ENCODE results near the gene TRAM2.
A peak's percentile ranks its signal among the peaks of the same experiment; 100 is the strongest.

The TRAM2 gene

DNA sequence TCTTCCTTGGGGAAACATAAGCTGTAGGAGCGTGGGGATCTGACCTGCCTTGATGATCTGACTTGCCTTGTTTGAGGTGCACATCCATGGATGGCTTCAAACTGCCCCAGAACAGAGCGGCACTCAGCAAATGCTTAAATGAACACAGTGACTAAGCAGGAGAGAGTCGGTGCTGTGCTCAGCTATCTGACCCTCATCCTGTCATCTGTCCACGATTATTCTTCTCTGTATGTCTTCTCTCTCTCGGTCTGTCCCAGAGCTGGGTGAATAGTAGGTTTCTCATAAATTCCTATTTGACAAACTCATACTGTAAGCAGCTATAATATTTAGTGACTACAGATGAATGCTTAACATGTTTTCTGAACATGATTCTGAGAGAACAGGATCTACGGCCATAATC, 37.3 kb downstream of the TRAM2 start:
- Histone ChIP-seq H3K18ac (ENCODE audit: low read length) (no peak overlapping the region), H2BK5ac (ENCODE audit: low read length) (no peak overlapping the region), H4K91ac (ENCODE audit: low read depth, low read length, poor library complexity) (no peak overlapping the region), H2BK12ac (ENCODE audit: low read length) (no peak overlapping the region), H3K27me3 (ENCODE audit: control insufficient read depth in 3 of 3, insufficient read depth in 3 of 3, low read depth in 1 of 3, low read length in 3 of 3) (no peaks in the 10 kb centered on the region), H3K4me3 (ENCODE audit: low read length in 2 of 2) (no peak overlapping the region), H3K4me2 (ENCODE audit: insufficient read depth, low read length, poor library complexity, severe bottlenecking) (no peak overlapping the region), H2AFZ (ENCODE audit: low read length) (no peak overlapping the region), H4K8ac (ENCODE audit: low read depth, low read length) (no peak overlapping the region), H3K9me3 (replicated peaks in 1 of 2; ENCODE audit: control insufficient read depth in 2 of 2, insufficient read depth in 1 of 2, low read depth in 1 of 2, low read length in 2 of 2) (no peaks in the 10 kb centered on the region), H3K36me3 (replicated peaks in 1 of 2; ENCODE audit: control insufficient read depth in 2 of 2, insufficient read depth in 2 of 2, low read length in 2 of 2) (peaks cover 6% of the 10 kb centered on the region in 2 donors), H3K79me1 (ENCODE audit: low read depth, low read length) (peaks cover 2% of the 10 kb centered on the region), H3K27ac (replicated peaks; ENCODE audit: low read length) (no peak overlapping the region), H3K9ac (ENCODE audit: low read depth, low read length, poor library complexity) (no peak overlapping the region), H3K4ac (ENCODE audit: low read length) (no peak overlapping the region), H2AK5ac (ENCODE audit: low read depth, low read length) (no peak overlapping the region), H3K23ac (ENCODE audit: low read depth, low read length, poor library complexity) (no peak overlapping the region), H2BK120ac (ENCODE audit: low read depth, low read length) (no peak overlapping the region), H3K14ac (ENCODE audit: low read length) (no peak overlapping the region), H3K4me1 (ENCODE audit: control insufficient read depth in 2 of 2, insufficient read depth in 1 of 2, low read depth in 1 of 2, low read length in 2 of 2) (peaks cover 7 to 10% of the 10 kb centered on the region in 2 donors), H2BK15ac (ENCODE audit: low read length) (no peak overlapping the region)
- no peak for DNase-seq (ENCODE audit: low spot score)
- no CpG with 5 or more reads among the region's 6 CpGs for WGBS, 2 donors (ENCODE audit: extremely low coverage in 2 of 2, insufficient read length in 2 of 2, insufficient replicate concordance in 1 of 2)

DNA sequence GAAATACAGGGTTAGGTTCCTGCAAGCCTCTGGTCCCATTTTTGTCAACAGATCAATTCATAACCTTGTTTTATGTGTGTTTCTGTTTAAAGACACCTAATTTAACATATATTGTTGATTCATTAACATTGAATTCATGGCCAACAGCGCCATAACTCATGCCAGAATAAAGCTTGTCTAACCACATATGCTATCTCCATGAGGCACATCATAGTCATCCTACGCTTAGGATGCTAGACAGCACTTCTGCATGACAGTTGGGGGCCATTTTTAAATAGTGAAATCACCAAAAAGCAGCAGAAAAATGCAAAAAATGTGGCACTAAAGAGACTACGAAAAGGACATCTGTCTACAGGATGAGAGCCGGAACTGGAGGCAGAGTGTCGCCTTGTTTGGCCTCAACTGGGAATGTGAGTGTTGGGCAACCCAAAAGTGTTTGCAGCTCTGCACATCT, 37.9 kb downstream of the TRAM2 start:
- Histone ChIP-seq H3K4me2 (ENCODE audit: insufficient read depth, low read length, poor library complexity, severe bottlenecking) (no peak overlapping the region), H2BK15ac (ENCODE audit: low read length) (no peak overlapping the region), H3K4me1 (ENCODE audit: control insufficient read depth in 2 of 2, insufficient read depth in 1 of 2, low read depth in 1 of 2, low read length in 2 of 2) (peaks cover 4 to 5% of the 10 kb centered on the region in 2 donors), H2AFZ (ENCODE audit: low read length) (no peak overlapping the region), H3K18ac (ENCODE audit: low read length) (no peak overlapping the region), H2AK5ac (ENCODE audit: low read depth, low read length) (no peak overlapping the region), H2BK12ac (ENCODE audit: low read length) (no peak overlapping the region), H2BK5ac (ENCODE audit: low read length) (no peak overlapping the region), H3K4me3 (ENCODE audit: low read length in 2 of 2) (no peak overlapping the region), H3K4ac (ENCODE audit: low read length) (no peak overlapping the region), H3K27ac (replicated peaks; ENCODE audit: low read length) (no peak overlapping the region), H4K8ac (ENCODE audit: low read depth, low read length) (no peak overlapping the region), H4K91ac (ENCODE audit: low read depth, low read length, poor library complexity) (no peak overlapping the region), H3K27me3 (ENCODE audit: control insufficient read depth in 3 of 3, insufficient read depth in 3 of 3, low read depth in 1 of 3, low read length in 3 of 3) (no peaks in the 10 kb centered on the region), H3K36me3 (replicated peaks in 1 of 2; ENCODE audit: control insufficient read depth in 2 of 2, insufficient read depth in 2 of 2, low read length in 2 of 2) (peaks cover 6 to 11% of the 10 kb centered on the region in 2 donors), H3K9ac (ENCODE audit: low read depth, low read length, poor library complexity) (no peak overlapping the region), H2BK120ac (ENCODE audit: low read depth, low read length) (no peak overlapping the region), H3K23ac (ENCODE audit: low read depth, low read length, poor library complexity) (no peak overlapping the region), H3K9me3 (replicated peaks in 1 of 2; ENCODE audit: control insufficient read depth in 2 of 2, insufficient read depth in 1 of 2, low read depth in 1 of 2, low read length in 2 of 2) (no peaks in the 10 kb centered on the region), H3K14ac (ENCODE audit: low read length) (no peak overlapping the region), H3K79me1 (ENCODE audit: low read depth, low read length) (peaks cover 2% of the 10 kb centered on the region)
- no CpG with 5 or more reads among the region's 5 CpGs for WGBS, 2 donors (ENCODE audit: extremely low coverage in 2 of 2, insufficient read length in 2 of 2, insufficient replicate concordance in 1 of 2)
- DNase-seq (ENCODE audit: low spot score) = no peak

GRCh38 chr6:52538252-52538900, 38.5 kb downstream of the TRAM2 start:
- Histone ChIP-seq H3K9me3 (replicated peaks in 1 of 2; ENCODE audit: control insufficient read depth in 2 of 2, insufficient read depth in 1 of 2, low read depth in 1 of 2, low read length in 2 of 2) (no peaks in the 10 kb centered on the region), H3K27ac (replicated peaks; ENCODE audit: low read length) (no peak overlapping the region), H4K91ac (ENCODE audit: low read depth, low read length, poor library complexity) (no peak overlapping the region), H3K79me1 (ENCODE audit: low read depth, low read length) (peaks cover 2% of the 10 kb centered on the region), H2BK5ac (ENCODE audit: low read length) (no peak overlapping the region), H2BK120ac (ENCODE audit: low read depth, low read length) (no peak overlapping the region), H3K4me3 (ENCODE audit: low read length in 2 of 2) (no peak overlapping the region), H3K4me1 (ENCODE audit: control insufficient read depth in 2 of 2, insufficient read depth in 1 of 2, low read depth in 1 of 2, low read length in 2 of 2) (peaks cover 0 to 3% of the 10 kb centered on the region in 2 donors), H4K8ac (ENCODE audit: low read depth, low read length) (no peak overlapping the region), H2AK5ac (ENCODE audit: low read depth, low read length) (no peak overlapping the region), H2BK12ac (ENCODE audit: low read length) (no peak overlapping the region), H2AFZ (ENCODE audit: low read length) (no peak overlapping the region), H3K23ac (ENCODE audit: low read depth, low read length, poor library complexity) (no peak overlapping the region), H3K36me3 (replicated peaks in 1 of 2; ENCODE audit: control insufficient read depth in 2 of 2, insufficient read depth in 2 of 2, low read length in 2 of 2) (peaks cover 6 to 13% of the 10 kb centered on the region in 2 donors), H3K4me2 (ENCODE audit: insufficient read depth, low read length, poor library complexity, severe bottlenecking) (no peak overlapping the region), H3K4ac (ENCODE audit: low read length) (no peak overlapping the region), H3K27me3 (ENCODE audit: control insufficient read depth in 3 of 3, insufficient read depth in 3 of 3, low read depth in 1 of 3, low read length in 3 of 3) (no peaks in the 10 kb centered on the region), H3K9ac (ENCODE audit: low read depth, low read length, poor library complexity) (no peak overlapping the region), H2BK15ac (ENCODE audit: low read length) (no peak overlapping the region), H3K14ac (ENCODE audit: low read length) (no peak overlapping the region), H3K18ac (ENCODE audit: low read length) (no peak overlapping the region)
- WGBS, 2 donors (ENCODE audit: extremely low coverage in 2 of 2, insufficient read length in 2 of 2, insufficient replicate concordance in 1 of 2) = no CpG with 5 or more reads among the region's 5 CpGs
- no peak for DNase-seq (ENCODE audit: low spot score)

GRCh38 chr6:52537001-52537753, 39.7 kb downstream of the TRAM2 start:
- H3K4me1 ChIP-seq (ENCODE audit: control insufficient read depth in 2 of 2, insufficient read depth in 1 of 2, low read depth in 1 of 2, low read length in 2 of 2) = peaks cover 0 to 3% of the 10 kb centered on the region in 2 donors
- no peak overlapping the region for H4K8ac ChIP-seq (ENCODE audit: low read depth, low read length)
- H3K18ac ChIP-seq (ENCODE audit: low read length) = no peak overlapping the region
- no peaks in the 10 kb centered on the region for H3K27me3 ChIP-seq (ENCODE audit: control insufficient read depth in 3 of 3, insufficient read depth in 3 of 3, low read depth in 1 of 3, low read length in 3 of 3)
- H2BK120ac ChIP-seq (ENCODE audit: low read depth, low read length) = no peak overlapping the region
- H3K4me2 ChIP-seq (ENCODE audit: insufficient read depth, low read length, poor library complexity, severe bottlenecking) = no peak overlapping the region
- H3K79me1 ChIP-seq (ENCODE audit: low read depth, low read length) = peaks cover 2% of the 10 kb centered on the region
- H3K4ac ChIP-seq (ENCODE audit: low read length) = no peak overlapping the region
- H2BK15ac ChIP-seq (ENCODE audit: low read length) = no peak overlapping the region
- H3K4me3 ChIP-seq (ENCODE audit: low read length in 2 of 2) = no peak overlapping the region
- peaks cover 6 to 15% of the 10 kb centered on the region in 2 donors for H3K36me3 ChIP-seq (replicated peaks in 1 of 2; ENCODE audit: control insufficient read depth in 2 of 2, insufficient read depth in 2 of 2, low read length in 2 of 2)
- no peak overlapping the region for H2BK12ac ChIP-seq (ENCODE audit: low read length)
- no peak overlapping the region for H3K9ac ChIP-seq (ENCODE audit: low read depth, low read length, poor library complexity)
- H3K23ac ChIP-seq (ENCODE audit: low read depth, low read length, poor library complexity) = no peak overlapping the region
- no CpG with 5 or more reads among the region's 8 CpGs for WGBS, 2 donors (ENCODE audit: extremely low coverage in 2 of 2, insufficient read length in 2 of 2, insufficient replicate concordance in 1 of 2)
- no peak for DNase-seq (ENCODE audit: low spot score)
- H2AFZ ChIP-seq (ENCODE audit: low read length) = no peak overlapping the region
- H3K14ac ChIP-seq (ENCODE audit: low read length) = no peak overlapping the region
- H2AK5ac ChIP-seq (ENCODE audit: low read depth, low read length) = no peak overlapping the region
- H4K91ac ChIP-seq (ENCODE audit: low read depth, low read length, poor library complexity) = no peak overlapping the region
- peak overlapping the region; percentile 29 for H2BK5ac ChIP-seq (ENCODE audit: low read length)
- H3K27ac ChIP-seq (replicated peaks; ENCODE audit: low read length) = no peak overlapping the region
- no peaks in the 10 kb centered on the region for H3K9me3 ChIP-seq (replicated peaks in 1 of 2; ENCODE audit: control insufficient read depth in 2 of 2, insufficient read depth in 1 of 2, low read depth in 1 of 2, low read length in 2 of 2)
